ENCODE measurements around the gene SPATA6L.

DNA sequence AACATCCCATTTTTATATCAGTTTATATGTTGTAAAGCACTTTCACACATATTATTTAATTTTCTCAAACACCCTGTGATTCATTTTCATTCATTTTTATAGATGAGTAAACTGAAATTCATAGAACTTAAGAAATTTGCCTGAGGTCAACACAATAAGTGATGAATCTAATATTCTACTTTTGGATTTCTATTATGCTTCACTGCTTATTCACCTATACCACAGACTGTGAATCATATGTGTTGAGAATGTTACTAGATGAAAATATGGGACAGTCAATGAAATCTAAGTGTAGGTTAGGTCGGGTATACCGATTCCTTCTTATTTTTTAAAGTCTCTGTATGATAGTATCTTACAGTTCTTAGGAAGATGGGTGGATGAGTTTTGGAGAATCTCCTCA lies 37.8 kb upstream of the SPATA6L start:
- TF ChIP-seq, protein P1, sequence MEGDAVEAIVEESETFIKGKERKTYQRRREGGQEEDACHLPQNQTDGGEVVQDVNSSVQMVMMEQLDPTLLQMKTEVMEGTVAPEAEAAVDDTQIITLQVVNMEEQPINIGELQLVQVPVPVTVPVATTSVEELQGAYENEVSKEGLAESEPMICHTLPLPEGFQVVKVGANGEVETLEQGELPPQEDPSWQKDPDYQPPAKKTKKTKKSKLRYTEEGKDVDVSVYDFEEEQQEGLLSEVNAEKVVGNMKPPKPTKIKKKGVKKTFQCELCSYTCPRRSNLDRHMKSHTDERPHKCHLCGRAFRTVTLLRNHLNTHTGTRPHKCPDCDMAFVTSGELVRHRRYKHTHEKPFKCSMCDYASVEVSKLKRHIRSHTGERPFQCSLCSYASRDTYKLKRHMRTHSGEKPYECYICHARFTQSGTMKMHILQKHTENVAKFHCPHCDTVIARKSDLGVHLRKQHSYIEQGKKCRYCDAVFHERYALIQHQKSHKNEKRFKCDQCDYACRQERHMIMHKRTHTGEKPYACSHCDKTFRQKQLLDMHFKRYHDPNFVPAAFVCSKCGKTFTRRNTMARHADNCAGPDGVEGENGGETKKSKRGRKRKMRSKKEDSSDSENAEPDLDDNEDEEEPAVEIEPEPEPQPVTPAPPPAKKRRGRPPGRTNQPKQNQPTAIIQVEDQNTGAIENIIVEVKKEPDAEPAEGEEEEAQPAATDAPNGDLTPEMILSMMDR (conservative IDR thresholded peaks at IDR 0.05): no peak
- no peak for TF ChIP-seq EZH2 (IDR thresholded peaks at IDR 0.05; ENCODE audit: low read depth)
